H1 (cell line): Measurements from ENCODE around the gene TRIM40. TPM values are rescaled to one million over a fixed set of nuclear protein-coding genes. Genes with fewer than 3 reads are reported as not detected.

Experiments used
- CTCF ChIA-PET: fragments of 300-600 bp; sonication (Branson Sonifier 250); formaldehyde crosslinking; loops from one replicate; lab custom pipeline; 2021; ENCODE audit not compliant: partially characterized antibody; lab: Charles Lee
- POLR2A ChIA-PET: fragments of 300-600 bp; sonication (Branson Sonifier 250); formaldehyde crosslinking; loops from one replicate; lab custom pipeline; 2021; ENCODE audit warnings: inconsistent platforms; ENCODE audit not compliant: partially characterized antibody; lab: Charles Lee
- DNase-seq, 2 experiments: peaks; one replicate each; pipeline versions ENCODE4 v3.0.0 to v3.0.0-alpha.2; 2010 to 2022; ENCODE audit warnings: low spot score in 2 of 2, low read depth in 1 of 2, mixed read lengths in 1 of 2
- FAIRE-seq: peaks from 2 replicates; lab custom pipeline; 2011; peaks lifted over from hg19 to GRCh38; lab: Jason Lieb, UNC
- H2AFZ ChIP-seq: 2 replicates; pipeline ENCODE4 v1.8.1; 2012; ENCODE audit warnings: low read length, inconsistent platforms
- H2AK5ac ChIP-seq: 2 replicates; pipeline ENCODE4 v1.6.1; 2013; ENCODE audit warnings: low read depth, low read length
- H2BK120ac ChIP-seq: replicated peaks from 2 replicates; pipeline ENCODE3; 2013; ENCODE audit warnings: low read depth, low read length, inconsistent platforms
- H2BK12ac ChIP-seq: 2 replicates; pipeline ENCODE4 v1.6.1; 2013; ENCODE audit warnings: low read depth, low read length
- H2BK15ac ChIP-seq: 2 replicates; pipeline ENCODE4 v1.6.1; 2013; ENCODE audit warnings: low read length
- H2BK20ac ChIP-seq: 2 replicates; pipeline ENCODE4 v1.6.1; 2013; ENCODE audit warnings: low read length
- H2BK5ac ChIP-seq: 2 replicates; pipeline ENCODE4 v1.6.1; 2013; ENCODE audit warnings: low read depth, low read length
- H3K14ac ChIP-seq: 2 replicates; pipeline ENCODE4 v1.6.1; 2013; ENCODE audit warnings: inconsistent platforms; ENCODE audit not compliant: insufficient read length
- H3K18ac ChIP-seq: 2 replicates; pipeline ENCODE4 v1.6.1; 2013; ENCODE audit warnings: low read length; ENCODE audit errors: extremely low read depth
- H3K23ac ChIP-seq: 2 replicates; pipeline ENCODE4 v1.6.1; 2013; ENCODE audit warnings: inconsistent platforms; ENCODE audit not compliant: insufficient read length
- H3K23me2 ChIP-seq: 2 replicates; pipeline ENCODE4 v1.6.1; 2013; ENCODE audit warnings: low read depth, low read length
- H3K27ac ChIP-seq: 2 replicates; pipeline ENCODE4 v1.6.1; 2011; ENCODE audit warnings: low read depth, low read length, inconsistent platforms
- H3K27me3 ChIP-seq, 4 experiments: replicated peaks in 1 of 4; 1 replicate in 1 of 4; 2 replicates in 3 of 4; pipeline versions ENCODE4 v1.6.1 to v1.8.1; 2011 to 2013; ENCODE audit warnings: low read length in 3 of 4, mild to moderate bottlenecking in 3 of 4, inconsistent platforms in 2 of 4, mixed read lengths in 2 of 4, moderate library complexity in 1 of 4; ENCODE audit not compliant: control insufficient read depth in 3 of 4, insufficient read depth in 3 of 4; ENCODE audit errors: extremely low read depth in 1 of 4
- H3K36me3 ChIP-seq, 4 experiments: 2 replicates each; pipeline versions ENCODE4 v1.6.1 to v1.8.1; 2011 to 2013; ENCODE audit warnings: mild to moderate bottlenecking in 4 of 4, low read length in 3 of 4, moderate library complexity in 2 of 4, control low read depth in 1 of 4, inconsistent platforms in 1 of 4; ENCODE audit not compliant: insufficient read depth in 4 of 4, control insufficient read depth in 2 of 4
- H3K4ac ChIP-seq: replicated peaks from 2 replicates; pipeline ENCODE3; 2013; ENCODE audit warnings: low read length, low read depth, mixed read lengths, inconsistent platforms; ENCODE audit not compliant: insufficient read length
- H3K4me1 ChIP-seq, 4 experiments: replicated peaks in 1 of 4; 1 replicate in 1 of 4; 2 replicates in 3 of 4; pipeline versions ENCODE4 v1.6.1 to v1.8.1; 2011 to 2013; ENCODE audit warnings: low read length in 3 of 4, inconsistent platforms in 2 of 4, mixed read lengths in 1 of 4; ENCODE audit not compliant: insufficient read depth in 4 of 4, control insufficient read depth in 3 of 4
- H3K4me2 ChIP-seq, 2 experiments: 2 replicates each; pipeline versions ENCODE4 v1.6.1 to v1.8.1; 2011 to 2013; ENCODE audit warnings: low read depth in 2 of 2, low read length in 2 of 2, control low read depth in 1 of 2, inconsistent platforms in 1 of 2, mild to moderate bottlenecking in 1 of 2; ENCODE audit not compliant: insufficient read depth in 1 of 2
- H3K4me3 ChIP-seq, 4 experiments: fragments of 200-600, 300-600 bp in 1 of 4; sonication (generic), shearing (Covaris generic), sonication (Bioruptor Twin) in 1 of 4; 2 replicates each; pipeline versions ENCODE4 v1.5.1 to v1.8.1; 2011 to 2016; ENCODE audit warnings: low read length in 4 of 4, low read depth in 3 of 4, control low read depth in 2 of 4, inconsistent platforms in 2 of 4, mild to moderate bottlenecking in 2 of 4, mixed read lengths in 1 of 4, moderate library complexity in 1 of 4; ENCODE audit not compliant: insufficient read depth in 2 of 4; ENCODE audit errors: extremely low read depth in 1 of 4
- H3K56ac ChIP-seq: replicated peaks from 2 replicates; pipeline ENCODE3; 2013; ENCODE audit warnings: low read depth, mild to moderate bottlenecking, mixed read lengths, low read length, inconsistent platforms; ENCODE audit not compliant: insufficient read length
- H3K79me1 ChIP-seq: 2 replicates; pipeline ENCODE4 v1.6.1; 2013; ENCODE audit warnings: low read depth, low read length, control low read depth
- H3K79me2 ChIP-seq, 2 experiments: 2 replicates each; pipeline versions ENCODE4 v1.6.1 to v1.8.1; 2012 to 2013; ENCODE audit warnings: low read length in 2 of 2, mild to moderate bottlenecking in 2 of 2, inconsistent platforms in 1 of 2; ENCODE audit not compliant: insufficient read depth in 2 of 2, control insufficient read depth in 1 of 2
- H3K9ac ChIP-seq, 4 experiments: replicated peaks in 1 of 4; 1 replicate in 1 of 4; 2 replicates in 3 of 4; pipeline versions ENCODE4 v1.6.1 to v1.8.1; 2011 to 2013; ENCODE audit warnings: low read depth in 3 of 4, low read length in 3 of 4, control low read depth in 2 of 4, mild to moderate bottlenecking in 2 of 4, moderate library complexity in 2 of 4, inconsistent platforms in 1 of 4; ENCODE audit errors: extremely low read depth in 1 of 4
- H3K9me3 ChIP-seq, 2 experiments: 2 replicates each; pipeline versions ENCODE4 v1.6.1 to v1.8.1; 2012 to 2013; ENCODE audit warnings: mild to moderate bottlenecking in 2 of 2, moderate library complexity in 2 of 2, control low read depth in 1 of 2, inconsistent platforms in 1 of 2, low read depth in 1 of 2, low read length in 1 of 2, mixed read lengths in 1 of 2; ENCODE audit not compliant: insufficient read depth in 2 of 2
- H4K20me1 ChIP-seq, 2 experiments: replicated peaks in 1 of 2; 2 replicates each; pipeline versions ENCODE3 to v1.8.1; 2011 to 2013; ENCODE audit warnings: inconsistent platforms in 2 of 2, low read length in 2 of 2, mild to moderate bottlenecking in 1 of 2; ENCODE audit not compliant: insufficient read depth in 2 of 2, control insufficient read depth in 1 of 2
- H4K5ac ChIP-seq: 2 replicates; pipeline ENCODE4 v1.6.1; 2013; ENCODE audit warnings: low read length, low read depth, mixed read lengths, inconsistent platforms; ENCODE audit not compliant: insufficient read length
- H4K8ac ChIP-seq: 2 replicates; pipeline ENCODE4 v1.8.0; 2013; ENCODE audit warnings: mild to moderate bottlenecking, moderate library complexity, low read length, inconsistent platforms; ENCODE audit not compliant: insufficient read depth; ENCODE audit errors: extremely low read depth
- H4K91ac ChIP-seq: replicated peaks from 2 replicates; pipeline ENCODE3; 2013; ENCODE audit warnings: low read length, mixed read lengths, inconsistent platforms; ENCODE audit not compliant: insufficient read length
- ASH2L ChIP-seq: fragments of 200-600, 300-600 bp; sonication (generic); IDR thresholded peaks from one replicate; pipeline ENCODE4 v1.7.1; 2017; ENCODE audit warnings: low read length
- BCL11A ChIP-seq, 2 experiments: IDR thresholded peaks; one replicate each; pipeline ENCODE4 v1.6.1; 2011; ENCODE audit warnings: low read depth in 2 of 2, low read length in 2 of 2, mild to moderate bottlenecking in 2 of 2
- BRCA1 ChIP-seq: IDR thresholded peaks from 2 replicates; pipeline ENCODE4 v1.6.1; 2012; ENCODE audit warnings: low read depth, low read length, improper control_type of control experiment
- CTBP2 ChIP-seq: IDR thresholded peaks from 2 replicates; pipeline ENCODE4 v1.7.0; 2011; ENCODE audit warnings: borderline replicate concordance, mild to moderate bottlenecking, moderate library complexity, mixed read lengths, low read length; ENCODE audit not compliant: insufficient read depth, insufficient read length
- HDAC2 ChIP-seq, 2 experiments: fragments of 300-600 bp in 1 of 2; sonication (generic) in 1 of 2; IDR thresholded peaks; 2 replicates each; pipeline ENCODE4 v1.6.1; 2011 to 2012; ENCODE audit warnings: low read depth in 2 of 2, low read length in 2 of 2, mild to moderate bottlenecking in 2 of 2, moderate library complexity in 2 of 2, borderline replicate concordance in 1 of 2, inconsistent platforms in 1 of 2
- JUN ChIP-seq: IDR thresholded peaks from 2 replicates; pipeline ENCODE4 v1.6.1; 2011; ENCODE audit warnings: low read depth, mild to moderate bottlenecking, improper control_type of control experiment, low read length
- POLR2AphosphoS5 ChIP-seq: IDR thresholded peaks from 2 replicates; pipeline ENCODE4 v1.6.1; 2011; ENCODE audit warnings: low read depth, low read length
- SUZ12 ChIP-seq: fragments of 200-600 bp; sonication (generic); IDR thresholded peaks from 2 replicates; pipeline ENCODE4 v1.6.1; 2012; ENCODE audit warnings: mild to moderate bottlenecking, inconsistent platforms, low read length, moderate library complexity, mixed read lengths
- TAF1 ChIP-seq: IDR thresholded peaks from 2 replicates; pipeline ENCODE4 v1.6.1; 2011; ENCODE audit warnings: mild to moderate bottlenecking, low read depth, low read length
- WGBS, 2 experiments: shearing (Covaris generic) in 1 of 2; methylation state at CpG; one replicate each; pipeline versions ENCODE4 v1.1.6 to v1.1.7; 2013 to 2015; ENCODE audit warnings: low lambda C conversion rate in 2 of 2, mixed read lengths in 2 of 2, inconsistent platforms in 1 of 2, low coverage in 1 of 2, missing lambda C conversion rate in 1 of 2; ENCODE audit not compliant: insufficient replicate concordance in 2 of 2, insufficient coverage in 1 of 2, insufficient read length in 1 of 2; ENCODE audit errors: extremely low coverage in 1 of 2, missing lambda C conversion rate in 1 of 2; 5-methylcytosine and 5-hydroxymethylcytosine counted together
- polyA plus RNA-seq, 7 experiments: library from polyadenylated mRNA; depleted of rRNA in 3 of 7; stranded (reverse) in 5 of 7; unstranded in 2 of 7; fragments of >200 nt in 5 of 7; fragments of 200-250 nt in 2 of 7; gene quantifications; 1 replicate in 5 of 7; 2 replicates in 1 of 7; 4 replicates in 1 of 7; pipeline versions ENCODE4 v1.2.1 to v1.2.3, GENCODE V29; 2011 to 2013; ENCODE audit warnings: missing spikeins in 2 of 7, mixed read lengths in 2 of 7
- total RNA-seq: library from RNA; stranded (reverse); fragmentation: NEBNext Ultra II Directional; extraction: Animal tissue kit (Norgen Biotek cat#: 25700); gene quantifications from 2 replicates; pipeline ENCODE4 v1.2.1, GENCODE V29; 2021

Gene TRIM40
- total and polyA plus RNA-seq, 2 of the 8 experiments (the other 6 are each of a cell fraction or from before 2014, with no cell fraction given) = not detected

DNA sequence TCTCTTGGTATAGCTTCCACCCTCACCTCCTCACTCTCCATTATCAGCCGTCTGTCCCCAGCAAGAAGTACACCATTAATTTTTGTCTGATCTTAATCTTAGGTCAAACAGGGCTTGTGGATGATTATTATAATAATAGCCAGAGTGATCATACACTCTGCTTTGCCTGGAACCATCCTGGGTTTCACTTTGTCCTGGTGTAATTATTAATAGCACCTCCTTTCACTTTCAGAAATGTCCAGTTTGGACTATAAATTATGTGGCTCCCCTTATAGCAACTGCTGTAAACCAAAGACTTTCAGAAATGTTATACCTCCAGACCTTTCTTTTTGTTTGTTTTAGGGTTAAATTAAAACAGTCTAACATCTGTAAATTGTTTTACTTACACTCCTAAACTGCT is 22.1 kb upstream of the TRIM40 start:
- Histone ChIP-seq H4K20me1 (no peaks in the 10 kb centered on the region), H4K8ac (no peak overlapping the region), H2AFZ (no peak overlapping the region), H2BK5ac (no peak overlapping the region), H3K36me3 (no peaks in the 10 kb centered on the region), H3K23me2 (no peaks in the 10 kb centered on the region), H2BK20ac (no peak overlapping the region), H3K4me2 (no peak overlapping the region), H3K27me3 (peaks cover 0 to 13% (median 7%) of the 10 kb centered on the region in 4 experiments; a peak in 5 of 7 replicates), H3K9ac (no peak overlapping the region), H2AK5ac (no peak overlapping the region), H2BK15ac (no peak overlapping the region), H3K27ac (no peak overlapping the region), H3K4me3 (no peak overlapping the region), H3K9me3 (no peaks in the 10 kb centered on the region), H3K56ac (no peak overlapping the region), H2BK12ac (no peak overlapping the region), H2BK120ac (no peak overlapping the region), H3K79me1 (no peaks in the 10 kb centered on the region), H3K4me1 (no peaks in the 10 kb centered on the region), H3K23ac (no peak overlapping the region), H3K14ac (no peak overlapping the region), H4K5ac (no peak overlapping the region), H3K79me2 (no peaks in the 10 kb centered on the region), H4K91ac (no peak overlapping the region), H3K4ac (no peak overlapping the region), H3K18ac (no peak overlapping the region)
- POLR2A ChIA-PET = no interaction called here
- 86% methylated on average over 1 of the region's 1 CpG; no CpG with 5 or more reads in 1 of the 2 experiments for WGBS, 2 experiments
- no peak for DNase-seq
- CTCF ChIA-PET = interaction anchor here (0.7 to 3.6 kb wide), 4 partner anchors 10 to 78 kb away, joined by 3 to 23 read pairs (median 12); no protein-coding TSS in a partner anchor
- TF ChIP-seq ASH2L (no peak), HDAC2 (IDR thresholded peaks at IDR 0.05; ENCODE audit: borderline replicate concordance in 1 of 2, low read depth in 2 of 2, low read length in 2 of 2) (no peak), BCL11A (IDR thresholded peaks at IDR 0.05; ENCODE audit: low read depth in 2 of 2, low read length in 2 of 2) (no peak), BRCA1 (no peak), JUN (no peak), CTBP2 (no peak), TAF1 (no peak), SUZ12 (no peak), POLR2AphosphoS5 (no peak)
- FAIRE-seq = no peak
